ENCODE results near the gene SLC38A4.

Gene SLC38A4

GRCh38 chr12:46815809-46816208 is 10.0 kb downstream of the SLC38A4 start:
- DNase-seq, result no peak

- no peak for DNase-seq
Observed at GRCh38 chr12:46814143-46814542, 11.7 kb downstream of the SLC38A4 start.

GRCh38 chr12:46811185-46811584 is 14.6 kb downstream of the SLC38A4 start:
- DNase-seq, result no peak

GRCh38 chr12:46808955-46809697 is 16.7 kb downstream of the SLC38A4 start:
- DNase-seq, result no peak

- no peak for DNase-seq
Observed at GRCh38 chr12:46808317-46808716, 17.5 kb downstream of the SLC38A4 start.

- no peak for DNase-seq
Observed at GRCh38 chr12:46804054-46804453, 21.7 kb downstream of the SLC38A4 start.

- DNase-seq, result no peak
Observed at GRCh38 chr12:46803517-46803916, 22.3 kb downstream of the SLC38A4 start.

GRCh38 chr12:46801293-46801692 is 24.5 kb downstream of the SLC38A4 start:
- DNase-seq, result no peak

- no peak for DNase-seq
Observed at GRCh38 chr12:46800160-46800559, 25.6 kb downstream of the SLC38A4 start.

GRCh38 chr12:46798648-46799047 is 27.1 kb downstream of the SLC38A4 start:
- no peak for DNase-seq

- DNase-seq, result no peak
Observed at GRCh38 chr12:46798056-46798455, 27.7 kb downstream of the SLC38A4 start.

GRCh38 chr12:46795988-46796387 is 29.8 kb downstream of the SLC38A4 start:
- DNase-seq, result no peak

- DNase-seq, result no peak
Observed at GRCh38 chr12:46794593-46795190, 31.1 kb downstream of the SLC38A4 start.

GRCh38 chr12:46792925-46793324 is 32.9 kb downstream of the SLC38A4 start:
- DNase-seq, result no peak

GRCh38 chr12:46790066-46790465 is 35.7 kb downstream of the SLC38A4 start:
- no peak for DNase-seq

- DNase-seq, result no peak
Observed at GRCh38 chr12:46788072-46788887, 37.5 kb downstream of the SLC38A4 start.

- no peak for DNase-seq
Observed at GRCh38 chr12:46787496-46788055, 38.2 kb downstream of the SLC38A4 start.

- no peak for DNase-seq
Observed at GRCh38 chr12:46786774-46787173, 39.0 kb downstream of the SLC38A4 start.

- DNase-seq, result no peak
Observed at GRCh38 chr12:46785382-46785781, 40.4 kb downstream of the SLC38A4 start.

- DNase-seq, result no peak
Observed at GRCh38 chr12:46783871-46784270, 41.9 kb downstream of the SLC38A4 start.

- no peak for DNase-seq
Observed at GRCh38 chr12:46779879-46780278, 45.9 kb downstream of the SLC38A4 start.

GRCh38 chr12:46779063-46779462 is 46.7 kb downstream of the SLC38A4 start:
- no peak for DNase-seq

Measured in anterior cingulate cortex (tissue), 58 donors.